DMS79 treated with DMSO at 0.1 percent for 48 hours (cell line): ENCODE results near the gene ACBD3.

Experiments
- DNase-seq: peaks from one replicate; lab custom pipeline; 2025; lab: John Stamatoyannopoulos, UW

The ACBD3 gene

GRCh38 chr1:226134170-226135058 is 52.1 kb downstream of the ACBD3 start:
- no peak for DNase-seq

GRCh38 chr1:226133504-226134123 is 52.9 kb downstream of the ACBD3 start:
- DNase-seq: no peak

GRCh38 chr1:226132728-226133503 is 53.6 kb downstream of the ACBD3 start:
- DNase-seq: no peak

GRCh38 chr1:226131639-226132038 is 54.9 kb downstream of the ACBD3 start:
- DNase-seq: no peak

- DNase-seq: no peak
Measured at GRCh38 chr1:226129230-226129629, 57.3 kb downstream of the ACBD3 start.

GRCh38 chr1:226128487-226129075 is 58.0 kb downstream of the ACBD3 start:
- no peak for DNase-seq

- DNase-seq: no peak
Measured at GRCh38 chr1:226126824-226127569, 59.5 kb downstream of the ACBD3 start.

- DNase-seq: no peak
Measured at GRCh38 chr1:226125831-226126230, 60.7 kb downstream of the ACBD3 start.

- DNase-seq: peak; percentile 92
Measured at GRCh38 chr1:226125097-226125630, 61.4 kb downstream of the ACBD3 start.

GRCh38 chr1:226123591-226124471 is 62.7 kb downstream of the ACBD3 start:
- DNase-seq: no peak

GRCh38 chr1:226123212-226123560 is 63.4 kb downstream of the ACBD3 start:
- no peak for DNase-seq

- DNase-seq: peak; percentile 80
Measured at GRCh38 chr1:226121587-226122400, 64.7 kb downstream of the ACBD3 start.

- DNase-seq: peak; percentile 57
Measured at GRCh38 chr1:226121049-226121586, 65.4 kb downstream of the ACBD3 start.

GRCh38 chr1:226120398-226120797 is 66.1 kb downstream of the ACBD3 start:
- no peak for DNase-seq

- DNase-seq: no peak
Measured at GRCh38 chr1:226119169-226119568, 67.4 kb downstream of the ACBD3 start.

- no peak for DNase-seq
Measured at GRCh38 chr1:226118357-226118756, 68.2 kb downstream of the ACBD3 start.

GRCh38 chr1:226117330-226117729 is 69.2 kb downstream of the ACBD3 start:
- no peak for DNase-seq

- no peak for DNase-seq
Measured at GRCh38 chr1:226116673-226117072, 69.9 kb downstream of the ACBD3 start.

GRCh38 chr1:226112626-226113025 is 73.9 kb downstream of the ACBD3 start:
- no peak for DNase-seq
